Hypothalamus (tissue), 51 donors: ENCODE measurements around the gene NDUFC2.
"Not testable (repeated sequence)": the region's sequence is repeated elsewhere in the genome, so short reads cannot be mapped to it uniquely, and the experiment has no call there.

Source experiments
- DNase-seq, 51 donors: peaks; one replicate each; lab custom pipeline; 2025; lab: John Stamatoyannopoulos, UW

NDUFC2 gene

DNA sequence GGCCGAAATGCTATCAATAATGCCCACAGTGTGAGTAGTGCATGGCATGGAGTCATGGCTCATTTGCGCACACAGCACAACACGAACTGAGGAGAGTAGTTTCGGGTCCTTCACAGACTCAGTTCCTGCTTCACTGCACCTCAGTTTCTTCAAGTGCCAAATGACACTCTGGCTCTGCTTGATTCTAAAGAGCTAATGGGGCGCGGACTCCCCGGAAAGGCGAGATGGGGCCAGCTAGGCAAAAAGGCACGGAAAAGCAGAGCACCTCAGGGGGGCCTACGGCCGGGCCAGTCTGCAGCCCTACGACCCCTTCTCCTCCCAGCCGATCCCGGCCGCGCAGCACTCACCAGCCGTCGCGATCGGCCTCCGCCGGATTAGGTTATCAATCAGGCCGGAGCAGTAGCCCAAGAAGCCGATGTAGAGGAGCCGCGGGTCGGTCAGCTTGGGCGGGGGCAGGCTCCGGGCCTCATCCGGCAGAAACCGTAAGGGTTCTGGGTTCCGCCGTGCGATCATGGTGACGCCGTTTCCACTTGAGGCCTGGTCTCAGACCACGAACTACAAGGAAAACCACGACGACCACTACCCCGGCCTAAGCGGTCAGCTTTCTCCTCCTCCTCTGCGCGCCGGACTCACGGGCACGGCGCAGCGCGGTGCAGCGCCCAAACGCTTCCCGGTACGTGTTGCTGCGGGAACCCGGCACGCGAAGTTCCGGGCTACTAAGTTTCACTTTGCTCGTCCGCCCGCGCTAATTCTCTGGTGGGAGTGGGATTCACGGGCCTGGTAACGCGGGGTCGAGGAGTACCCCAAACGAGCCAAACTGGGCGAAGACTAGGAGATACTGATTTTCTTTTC lies at the start of gene NDUFC2:
NDUFC2 (minus strand) TSS at position 631 of the 852 bp plus-strand sequence; CDS start at position 513, 118 bp downstream.
- DNase-seq = peak; percentile 24 to 87 (median 70)

DNA sequence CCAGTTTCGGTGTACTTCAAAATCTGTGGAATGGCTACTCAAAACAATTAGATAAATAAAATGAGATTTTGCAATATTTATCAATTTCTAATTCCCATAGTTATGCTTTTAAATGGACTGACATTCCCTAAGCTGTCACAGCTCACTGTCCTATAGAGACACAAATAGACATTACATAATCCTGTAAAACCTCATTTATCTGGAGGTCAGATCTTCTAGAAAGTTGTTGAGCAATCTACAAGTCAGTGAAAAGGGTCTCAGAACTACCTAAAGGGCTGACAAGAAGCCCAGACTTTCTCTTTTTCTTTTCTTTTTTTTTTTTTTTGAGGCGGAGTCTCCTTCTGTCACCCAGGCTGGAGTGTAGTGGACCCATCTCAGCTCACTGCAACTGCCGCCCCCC lies 47.7 kb upstream of the NDUFC2 start:
- no peak for DNase-seq

- no peak for DNase-seq
Measured at GRCh38 chr11:78112582-78113275, 33.1 kb upstream of the NDUFC2 start.

- no peak for DNase-seq
Measured at GRCh38 chr11:78111298-78111697, 31.6 kb upstream of the NDUFC2 start.

GRCh38 chr11:78110830-78111229 lies 31.2 kb upstream of the NDUFC2 start:
- DNase-seq = no peak

DNA sequence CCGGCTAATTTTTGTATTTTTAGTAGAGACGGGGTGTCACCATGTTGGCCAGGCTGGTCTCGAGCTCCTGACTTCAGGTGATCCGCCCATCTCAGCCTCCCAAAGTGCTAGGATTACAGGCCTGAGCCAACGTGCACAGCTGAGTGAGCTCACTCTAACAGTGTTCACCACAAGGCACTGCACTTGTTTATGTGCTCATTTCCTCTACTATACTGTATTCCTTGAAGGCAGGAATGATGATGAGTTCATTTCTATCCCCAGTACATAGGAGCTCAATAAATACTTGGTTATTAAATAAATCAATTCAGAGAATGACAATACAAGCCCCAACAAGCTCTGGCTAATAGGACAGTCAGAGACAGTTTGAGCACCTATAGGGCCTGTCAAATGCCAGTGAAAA lies 30.7 kb upstream of the NDUFC2 start:
- DNase-seq = no peak

DNA sequence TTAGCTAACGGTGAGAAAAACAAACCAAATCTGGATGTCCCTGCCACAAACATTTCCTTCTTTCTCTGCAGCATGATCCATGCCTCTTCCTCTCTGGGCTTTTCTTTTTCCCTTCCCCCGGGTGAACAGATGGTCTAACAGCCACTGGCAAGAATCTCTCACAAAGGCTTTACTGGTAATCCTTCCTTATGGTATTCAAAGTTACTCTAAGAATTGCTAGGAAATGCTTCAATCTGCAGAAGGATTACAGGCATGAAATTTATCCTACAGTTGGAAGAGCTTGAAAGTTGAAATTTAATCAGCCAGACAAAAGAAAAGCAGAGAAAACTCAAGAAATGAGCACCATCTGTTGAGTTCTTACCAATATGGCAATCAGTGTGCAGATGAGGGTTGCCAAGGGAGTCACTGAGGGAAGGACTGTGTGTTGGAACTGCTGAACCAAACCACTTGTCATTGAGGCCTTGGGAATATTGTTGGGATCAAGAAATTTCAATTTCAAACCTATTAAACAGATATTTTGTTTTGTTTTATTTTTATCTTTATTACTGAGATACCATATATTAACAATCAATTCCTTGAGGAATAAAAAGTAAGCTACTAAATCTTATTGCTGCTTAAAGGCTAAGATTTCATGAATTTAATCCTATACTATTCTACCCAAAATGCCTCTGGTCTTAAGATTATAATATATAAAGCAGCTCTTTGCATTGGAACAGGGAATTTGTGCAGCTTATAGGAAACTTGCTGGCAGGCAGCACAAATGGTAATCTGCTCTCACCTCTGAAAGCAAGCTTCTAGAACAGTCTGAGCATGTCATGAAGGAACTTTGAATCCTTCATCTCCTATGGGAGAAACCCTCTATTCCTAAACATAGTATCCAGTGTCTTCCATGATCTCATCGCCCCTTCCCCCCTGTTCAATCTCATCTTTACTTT lies 29.7 kb upstream of the NDUFC2 start:
- DNase-seq = no peak

DNA sequence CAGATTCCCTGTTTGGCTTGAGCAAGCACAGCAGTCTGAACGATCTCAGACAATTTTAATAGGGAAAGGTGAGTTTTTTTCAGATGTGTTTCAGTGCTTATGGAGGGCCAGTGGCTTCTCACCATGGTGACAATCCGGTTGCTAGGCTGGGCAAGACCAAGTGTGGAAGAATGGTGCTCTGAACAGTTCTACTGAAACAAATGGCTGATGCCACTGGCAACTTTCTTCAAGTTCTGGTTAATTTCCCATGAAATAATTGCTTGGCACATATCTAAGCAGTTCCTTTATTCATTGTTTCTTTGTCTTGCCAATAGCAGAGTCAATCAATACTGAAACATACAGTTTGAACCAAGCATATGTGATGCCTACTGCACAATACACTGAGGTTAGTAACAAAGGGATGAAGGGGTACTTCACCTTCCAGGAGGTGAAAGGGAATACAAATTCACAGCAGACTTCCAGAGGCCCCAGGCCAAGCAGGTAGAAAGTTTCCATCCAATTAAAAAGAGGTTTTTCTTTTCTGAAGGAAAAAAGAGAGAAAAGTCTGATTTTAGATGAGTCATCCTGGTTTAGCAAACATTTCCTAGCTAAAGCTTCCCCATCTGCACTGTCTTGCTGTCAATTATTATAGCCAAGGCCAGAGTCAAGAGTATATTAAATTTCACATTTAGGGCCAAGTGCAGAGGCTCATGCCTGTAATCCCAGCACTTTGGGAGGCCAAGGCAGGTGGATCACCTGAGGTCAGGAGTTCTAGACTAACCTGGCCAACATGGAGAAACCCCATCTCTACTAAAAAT lies 21.2 kb upstream of the NDUFC2 start:
- DNase-seq = peak in 17 of 51 donors; percentile 1 to 33 (median 10)

DNA sequence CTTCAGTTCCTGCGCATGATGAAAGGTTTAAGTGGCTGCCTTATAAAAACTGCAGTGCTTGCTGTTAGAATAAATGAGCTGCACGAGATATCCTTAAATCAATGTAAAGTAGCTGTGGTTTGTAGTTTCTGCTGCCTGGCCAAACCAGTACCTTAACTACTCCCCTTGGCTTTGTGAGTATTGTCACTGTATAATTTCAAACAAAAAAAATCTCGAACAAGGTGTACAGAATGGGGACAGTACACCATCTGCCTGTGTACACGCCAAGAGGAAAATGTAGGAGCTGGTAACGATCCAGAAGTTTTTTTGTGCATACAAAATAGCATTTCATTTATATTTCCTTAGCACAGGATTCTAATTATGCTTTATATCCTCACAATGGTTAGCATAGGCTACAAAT lies 20.6 kb upstream of the NDUFC2 start:
- peak in 1 of 51 donors; percentile 28 for DNase-seq

DNA sequence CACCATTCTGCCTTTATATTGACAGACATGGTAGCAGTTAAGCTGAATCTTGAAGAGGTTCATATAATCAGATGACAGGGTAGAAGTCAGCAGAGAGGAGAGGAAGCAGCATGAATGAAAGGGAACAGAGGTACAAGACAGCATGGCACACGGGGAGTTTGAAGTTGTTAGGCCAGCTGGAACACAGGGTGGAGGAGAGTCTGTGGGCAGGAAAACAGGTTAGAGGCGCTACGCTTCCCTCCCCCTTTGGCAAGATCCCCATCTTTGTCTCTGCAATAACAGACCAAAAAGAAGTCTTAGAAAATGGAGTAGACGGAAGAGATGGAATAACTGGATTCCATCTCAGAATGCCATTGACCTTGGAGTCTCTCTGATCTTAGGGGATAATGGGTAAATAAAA lies 20.0 kb upstream of the NDUFC2 start:
- no peak for DNase-seq

DNA sequence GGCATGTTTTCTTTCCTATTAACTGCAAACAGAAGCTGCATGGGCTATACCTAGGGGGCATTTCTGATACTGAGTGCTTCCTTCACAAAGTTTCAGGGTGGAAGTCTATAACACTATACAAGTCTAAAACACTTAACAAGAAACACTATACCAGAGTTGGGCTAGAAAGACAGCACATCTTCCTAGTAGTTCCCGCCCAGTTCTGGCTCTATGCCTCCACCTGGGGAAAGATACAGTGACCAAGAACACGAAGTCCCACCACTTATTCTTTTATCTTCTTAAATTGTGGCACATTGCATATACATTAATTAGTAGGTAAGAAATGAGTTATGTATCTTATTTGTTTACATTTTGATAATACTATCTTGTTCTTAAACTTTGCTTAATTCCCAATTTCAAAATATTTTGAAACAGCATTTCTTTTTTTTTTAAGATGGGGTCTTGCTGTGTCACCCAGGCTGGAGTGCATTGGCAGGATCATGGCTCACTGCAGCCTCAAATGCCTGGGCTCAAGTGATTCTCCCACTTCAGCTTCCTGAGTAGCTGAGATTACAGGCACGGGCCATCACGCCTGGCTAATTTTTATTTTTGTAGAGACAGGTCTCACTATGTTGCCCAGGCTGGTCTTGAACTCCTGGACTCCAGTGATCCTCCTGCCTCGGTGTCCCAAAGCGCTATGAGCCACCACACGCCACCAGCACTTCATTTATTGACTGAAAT lies 18.2 kb upstream of the NDUFC2 start:
- no peak for DNase-seq

- DNase-seq = no peak
Measured at GRCh38 chr11:78094250-78094649, 14.6 kb upstream of the NDUFC2 start.

DNA sequence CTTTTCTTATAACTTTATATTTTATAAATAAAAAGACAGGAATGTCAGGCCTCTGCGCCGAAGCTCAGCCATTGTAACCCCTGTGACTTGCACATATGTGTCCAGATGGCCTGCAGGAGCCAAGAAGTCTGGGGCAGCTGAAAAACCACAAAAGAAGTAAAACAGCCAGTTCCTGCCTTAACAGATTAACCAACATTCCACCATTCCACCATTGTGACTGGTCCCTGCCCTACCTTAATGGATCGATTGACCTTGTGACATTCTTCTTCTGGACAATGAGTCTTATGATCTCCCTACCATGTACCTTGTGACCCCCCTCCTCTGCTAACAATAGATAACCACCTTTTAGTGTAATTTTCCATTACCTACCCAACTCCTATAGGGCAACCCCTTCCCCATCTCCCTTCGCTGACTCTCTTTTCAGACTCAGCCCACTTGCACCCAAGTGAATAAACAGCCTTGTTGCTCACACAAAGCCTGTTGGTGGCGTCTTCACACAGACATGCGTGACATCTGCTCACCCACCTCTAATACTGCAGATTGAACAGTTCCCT lies 6.9 kb upstream of the NDUFC2 start:
- not testable (repeated sequence) for DNase-seq

GRCh38 chr11:78085972-78086371 lies 6.3 kb upstream of the NDUFC2 start:
- DNase-seq = no peak

GRCh38 chr11:78084506-78084905 lies 4.8 kb upstream of the NDUFC2 start:
- DNase-seq = not testable (repeated sequence)

- DNase-seq = no peak
Measured at GRCh38 chr11:78083021-78083420, 3.4 kb upstream of the NDUFC2 start.

DNA sequence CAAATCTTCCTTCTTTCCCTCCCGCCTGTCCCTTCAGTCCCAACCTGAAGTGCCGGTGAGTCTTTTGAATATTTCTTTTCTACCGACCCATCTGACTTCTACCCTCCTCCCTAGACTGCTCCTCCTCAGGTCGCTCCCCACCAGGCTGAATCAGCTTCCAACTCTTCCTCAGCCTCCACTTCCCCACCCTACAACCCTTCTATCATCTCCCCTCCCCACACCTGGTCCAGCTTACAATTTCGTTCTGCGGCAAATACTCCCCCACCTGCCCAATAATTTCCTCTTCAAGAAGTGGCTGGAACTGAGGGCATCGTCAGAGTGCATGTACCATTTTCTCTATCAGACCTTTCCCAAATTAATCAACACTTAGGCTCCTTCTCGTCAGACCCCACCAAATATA lies 2.5 kb upstream of the NDUFC2 start:
- no peak for DNase-seq

GRCh38 chr11:78081583-78081982 lies 1.9 kb upstream of the NDUFC2 start:
- no peak for DNase-seq
